Measurements from ENCODE around the gene ZSWIM1.

The ZSWIM1 gene

DNA sequence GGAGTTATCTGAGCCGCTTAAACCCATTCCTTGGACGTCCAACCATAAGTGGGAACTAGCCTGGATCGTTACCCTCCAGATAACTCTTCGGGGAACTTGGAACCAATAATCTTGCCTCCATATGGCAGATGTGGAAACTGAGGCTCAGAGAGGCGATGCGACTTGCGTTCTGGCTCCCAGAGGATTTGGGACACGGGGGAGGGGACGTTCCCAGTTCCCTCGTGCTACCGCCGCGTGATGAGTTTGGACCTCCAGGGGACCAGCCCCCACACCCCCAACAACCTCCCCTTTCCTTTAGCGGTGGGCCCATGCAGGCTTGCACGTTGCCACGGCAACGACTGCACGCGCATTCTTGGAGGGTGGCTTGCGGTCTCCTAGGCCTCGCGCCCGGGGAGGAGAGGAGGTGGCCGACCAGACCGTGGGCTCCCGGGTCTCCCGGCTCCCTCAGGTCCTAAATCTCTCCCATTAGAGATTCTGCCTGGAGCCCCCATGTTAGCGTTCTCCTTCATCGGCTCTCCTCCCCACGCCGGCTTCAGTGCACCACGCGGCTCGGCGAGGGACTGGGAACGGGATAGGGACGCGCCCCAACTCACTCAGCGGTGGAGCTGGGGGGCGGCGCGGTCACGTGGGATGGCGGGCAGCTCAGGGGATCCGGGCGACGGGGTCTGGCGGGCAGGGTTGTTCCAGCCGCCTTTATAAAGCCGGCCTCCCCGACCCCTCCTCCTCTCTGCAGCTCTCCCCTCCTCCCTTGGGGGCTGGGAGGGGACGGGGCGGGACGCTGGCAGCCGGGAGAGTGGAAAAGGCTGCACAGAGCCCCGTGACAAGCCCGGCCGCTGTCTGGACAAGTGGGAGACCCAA, 30.7 kb downstream of the ZSWIM1 start, which contains the start of gene PLTP:
TSS of gene PLTP (minus strand) at position 670 of the 858 bp plus-strand sequence. CDS start 703 bp downstream, outside the sequence.
- DNase-seq (ENCODE audit: low read depth) = no peak
- TF ChIP-seq, protein P1, sequence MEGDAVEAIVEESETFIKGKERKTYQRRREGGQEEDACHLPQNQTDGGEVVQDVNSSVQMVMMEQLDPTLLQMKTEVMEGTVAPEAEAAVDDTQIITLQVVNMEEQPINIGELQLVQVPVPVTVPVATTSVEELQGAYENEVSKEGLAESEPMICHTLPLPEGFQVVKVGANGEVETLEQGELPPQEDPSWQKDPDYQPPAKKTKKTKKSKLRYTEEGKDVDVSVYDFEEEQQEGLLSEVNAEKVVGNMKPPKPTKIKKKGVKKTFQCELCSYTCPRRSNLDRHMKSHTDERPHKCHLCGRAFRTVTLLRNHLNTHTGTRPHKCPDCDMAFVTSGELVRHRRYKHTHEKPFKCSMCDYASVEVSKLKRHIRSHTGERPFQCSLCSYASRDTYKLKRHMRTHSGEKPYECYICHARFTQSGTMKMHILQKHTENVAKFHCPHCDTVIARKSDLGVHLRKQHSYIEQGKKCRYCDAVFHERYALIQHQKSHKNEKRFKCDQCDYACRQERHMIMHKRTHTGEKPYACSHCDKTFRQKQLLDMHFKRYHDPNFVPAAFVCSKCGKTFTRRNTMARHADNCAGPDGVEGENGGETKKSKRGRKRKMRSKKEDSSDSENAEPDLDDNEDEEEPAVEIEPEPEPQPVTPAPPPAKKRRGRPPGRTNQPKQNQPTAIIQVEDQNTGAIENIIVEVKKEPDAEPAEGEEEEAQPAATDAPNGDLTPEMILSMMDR (IDR thresholded peaks at IDR 0.05; ENCODE audit: control insufficient read depth, insufficient read depth, low read depth, low read length, missing control alignments) = no peak
- H3K4me3 ChIP-seq (ENCODE audit: control insufficient read depth, low read depth, low read length) = peak within 1 kb of the TSS; percentile 48

- H3K4me3 ChIP-seq (ENCODE audit: control insufficient read depth, low read depth, low read length) = peak overlapping the region; percentile 48
- TF ChIP-seq, protein P1 (IDR thresholded peaks at IDR 0.05; ENCODE audit: control insufficient read depth, insufficient read depth, low read depth, low read length, missing control alignments) = no peak
- DNase-seq (ENCODE audit: low read depth) = no peak
Observed at GRCh38 chr20:45912344-45912682, 31.3 kb downstream of the ZSWIM1 start.

GRCh38 chr20:45913116-45913515, 32.1 kb downstream of the ZSWIM1 start:
- no peak overlapping the region for H3K4me3 ChIP-seq (ENCODE audit: control insufficient read depth, low read depth, low read length)
- TF ChIP-seq, protein P1 (IDR thresholded peaks at IDR 0.05; ENCODE audit: control insufficient read depth, insufficient read depth, low read depth, low read length, missing control alignments) = no peak
- DNase-seq (ENCODE audit: low read depth) = no peak

DNA sequence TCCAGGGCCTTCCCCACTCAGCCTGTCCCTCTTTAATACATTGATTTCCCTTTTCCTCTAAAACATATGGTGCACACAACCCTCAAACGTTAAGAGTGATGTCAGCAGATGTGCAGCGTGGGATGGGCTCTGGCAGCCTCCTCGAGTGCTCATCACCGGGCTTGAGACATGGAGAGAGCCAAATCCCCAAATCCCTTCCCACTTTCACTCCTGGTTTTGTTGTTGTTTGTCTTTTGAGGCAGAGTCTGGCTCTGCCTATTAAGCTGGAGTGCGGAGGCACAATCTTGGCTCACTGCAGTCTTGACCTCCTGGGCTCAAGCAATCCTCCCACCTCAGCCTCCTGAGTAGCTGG, 36.7 kb downstream of the ZSWIM1 start:
- H3K4me3 ChIP-seq (ENCODE audit: control insufficient read depth, low read depth, low read length) = no peak overlapping the region
- DNase-seq (ENCODE audit: low read depth) = no peak
- TF ChIP-seq, protein P1 (IDR thresholded peaks at IDR 0.05; ENCODE audit: control insufficient read depth, insufficient read depth, low read depth, low read length, missing control alignments) = no peak

- TF ChIP-seq, protein P1 (IDR thresholded peaks at IDR 0.05; ENCODE audit: control insufficient read depth, insufficient read depth, low read depth, low read length, missing control alignments) = no peak
- H3K4me3 ChIP-seq (ENCODE audit: control insufficient read depth, low read depth, low read length) = no peak overlapping the region
- no peak for DNase-seq (ENCODE audit: low read depth)
Observed at GRCh38 chr20:45918182-45918737, 37.2 kb downstream of the ZSWIM1 start.

GRCh38 chr20:45918779-45919537, 37.9 kb downstream of the ZSWIM1 start:
- DNase-seq (ENCODE audit: low read depth) = no peak
- TF ChIP-seq, protein P1 (IDR thresholded peaks at IDR 0.05; ENCODE audit: control insufficient read depth, insufficient read depth, low read depth, low read length, missing control alignments) = no peak
- no peak overlapping the region for H3K4me3 ChIP-seq (ENCODE audit: control insufficient read depth, low read depth, low read length)
